ENCODE measurements around the gene ZNF684. TPM values are rescaled to one million over a fixed set of nuclear protein-coding genes. Genes with fewer than 3 reads are reported as not detected.
A peak's percentile ranks its signal among the peaks of the same experiment; 100 is the strongest.
"Not testable (repeated sequence)": the region's sequence is repeated elsewhere in the genome, so short reads cannot be mapped to it uniquely, and the experiment has no call there.

Gene ZNF684
- total RNA-seq (ENCODE audit: low replicate concordance) = 3.1 and 3.3 TPM in 2 replicates
- long read RNA-seq, transcript ZNF684-203 (5 exons, 2,097 nt) = major isoform, 10 of 14 reads
- long read RNA-seq, partial matches to known transcripts = 0 of 14 reads
- long read RNA-seq, other reads (novel, unspliced or antisense) = 4 of 14 reads

DNA sequence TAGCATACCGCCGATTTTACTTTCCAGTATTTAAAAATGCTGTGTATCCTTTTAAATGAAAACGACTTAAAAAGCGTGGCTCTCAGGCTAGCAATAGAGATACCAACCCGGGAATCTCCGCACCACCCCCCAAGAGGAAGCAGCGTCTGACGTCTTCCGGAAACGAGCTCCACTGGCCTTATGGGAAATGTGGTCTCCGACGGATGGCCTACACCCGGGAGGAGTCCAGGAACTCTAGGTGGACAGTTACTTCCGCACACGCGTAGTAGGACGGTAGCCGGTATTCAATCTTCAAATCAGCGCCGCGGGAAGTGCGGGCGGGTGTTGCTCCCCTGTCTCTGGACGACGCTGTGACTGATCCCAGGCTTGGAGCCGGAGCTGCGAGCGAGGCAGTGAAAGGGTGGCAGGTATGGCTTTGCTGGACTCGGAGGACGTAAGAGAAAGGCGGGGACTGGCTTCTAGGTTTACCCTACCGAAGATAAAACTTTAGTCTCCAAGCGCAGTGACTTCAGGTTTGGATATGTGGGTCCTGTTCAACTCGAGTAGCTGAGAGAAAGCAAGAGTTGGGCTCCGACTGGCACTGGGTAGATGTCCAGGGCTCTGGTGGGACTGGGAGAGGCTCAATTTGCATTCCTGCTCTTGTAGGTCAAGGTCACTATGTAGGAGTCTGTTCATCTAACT lies at the start of gene ZNF684:
TSS of gene ZNF684 (plus strand) at position 257 of the 681 bp plus-strand sequence. CDS start 1,530 bp downstream, outside the sequence.
- Mint-ChIP-seq H3K27me3 (peaks cover 9% of the 10 kb centered on the region), H3K36me3 (peaks cover 6% of the 10 kb centered on the region), H3K4me1 (ENCODE audit: unreplicated experiment) (peaks cover 22% of the 10 kb centered on the region), H3K9me3 (peaks cover 12% of the 10 kb centered on the region), H3K27ac (peak within 1 kb of the TSS; percentile 98), H3K4me3 (peak within 1 kb of the TSS; percentile 99)
- DNase-seq (ENCODE audit: extremely low spot score, unreplicated experiment) = peak; percentile 76
- TF ChIP-seq, protein P1, sequence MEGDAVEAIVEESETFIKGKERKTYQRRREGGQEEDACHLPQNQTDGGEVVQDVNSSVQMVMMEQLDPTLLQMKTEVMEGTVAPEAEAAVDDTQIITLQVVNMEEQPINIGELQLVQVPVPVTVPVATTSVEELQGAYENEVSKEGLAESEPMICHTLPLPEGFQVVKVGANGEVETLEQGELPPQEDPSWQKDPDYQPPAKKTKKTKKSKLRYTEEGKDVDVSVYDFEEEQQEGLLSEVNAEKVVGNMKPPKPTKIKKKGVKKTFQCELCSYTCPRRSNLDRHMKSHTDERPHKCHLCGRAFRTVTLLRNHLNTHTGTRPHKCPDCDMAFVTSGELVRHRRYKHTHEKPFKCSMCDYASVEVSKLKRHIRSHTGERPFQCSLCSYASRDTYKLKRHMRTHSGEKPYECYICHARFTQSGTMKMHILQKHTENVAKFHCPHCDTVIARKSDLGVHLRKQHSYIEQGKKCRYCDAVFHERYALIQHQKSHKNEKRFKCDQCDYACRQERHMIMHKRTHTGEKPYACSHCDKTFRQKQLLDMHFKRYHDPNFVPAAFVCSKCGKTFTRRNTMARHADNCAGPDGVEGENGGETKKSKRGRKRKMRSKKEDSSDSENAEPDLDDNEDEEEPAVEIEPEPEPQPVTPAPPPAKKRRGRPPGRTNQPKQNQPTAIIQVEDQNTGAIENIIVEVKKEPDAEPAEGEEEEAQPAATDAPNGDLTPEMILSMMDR (conservative IDR thresholded peaks at IDR 0.05) = no peak

DNA sequence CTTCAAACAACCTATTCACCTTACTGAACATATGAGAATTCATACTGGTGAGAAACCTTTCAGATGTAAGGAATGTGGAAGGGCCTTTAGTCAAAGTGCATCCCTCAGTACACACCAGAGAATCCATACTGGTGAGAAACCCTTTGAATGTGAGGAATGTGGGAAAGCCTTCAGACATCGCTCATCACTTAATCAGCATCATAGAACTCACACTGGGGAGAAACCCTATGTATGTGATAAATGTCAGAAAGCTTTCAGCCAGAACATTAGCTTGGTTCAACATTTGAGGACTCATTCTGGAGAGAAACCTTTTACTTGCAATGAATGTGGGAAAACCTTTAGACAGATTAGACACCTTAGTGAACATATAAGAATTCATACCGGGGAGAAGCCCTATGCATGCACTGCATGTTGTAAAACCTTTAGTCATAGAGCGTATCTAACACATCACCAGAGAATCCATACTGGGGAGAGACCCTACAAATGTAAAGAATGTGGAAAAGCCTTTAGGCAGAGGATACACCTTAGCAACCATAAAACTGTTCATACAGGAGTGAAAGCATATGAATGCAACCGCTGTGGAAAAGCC lies 36.0 kb upstream of the ZNF684 start:
- H3K36me3 Mint-ChIP-seq = peaks cover 67% of the 10 kb centered on the region
- TF ChIP-seq, protein P1 (conservative IDR thresholded peaks at IDR 0.05) = no peak
- H3K9me3 Mint-ChIP-seq = peaks cover 38% of the 10 kb centered on the region
- DNase-seq (ENCODE audit: extremely low spot score, unreplicated experiment) = no peak
- no peaks in the 10 kb centered on the region for H3K27me3 Mint-ChIP-seq
- no peak overlapping the region for H3K4me3 Mint-ChIP-seq
- H3K27ac Mint-ChIP-seq = no peak overlapping the region
- no peaks in the 10 kb centered on the region for H3K4me1 Mint-ChIP-seq (ENCODE audit: unreplicated experiment)

DNA sequence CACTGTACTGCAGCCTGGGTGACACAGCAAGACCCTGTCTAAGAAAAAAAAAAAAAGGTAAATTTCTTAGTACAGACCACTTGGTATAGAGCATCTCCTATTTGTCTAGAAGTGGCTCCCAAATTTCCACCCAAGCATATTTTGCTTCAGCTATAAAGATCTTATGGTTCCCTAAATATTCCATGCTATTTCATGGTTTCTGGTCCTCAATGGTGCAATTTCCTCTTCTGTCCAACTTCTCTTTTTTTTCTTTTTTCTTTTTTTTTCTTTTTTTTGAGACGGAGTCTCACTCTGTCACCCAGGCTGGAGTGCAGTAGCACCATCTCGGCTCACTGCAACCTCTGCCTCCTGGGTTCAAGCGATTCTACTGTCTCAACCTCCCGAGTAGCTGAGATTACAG lies 28.8 kb upstream of the ZNF684 start:
- H3K27ac Mint-ChIP-seq; H3K4me3 Mint-ChIP-seq; H3K27me3 Mint-ChIP-seq; DNase-seq (ENCODE audit: extremely low spot score, unreplicated experiment); H3K4me1 Mint-ChIP-seq (ENCODE audit: unreplicated experiment): not testable (repeated sequence)
- Mint-ChIP-seq H3K9me3 (peaks cover 33% of the 10 kb centered on the region), H3K36me3 (peaks cover 52% of the 10 kb centered on the region)

DNA sequence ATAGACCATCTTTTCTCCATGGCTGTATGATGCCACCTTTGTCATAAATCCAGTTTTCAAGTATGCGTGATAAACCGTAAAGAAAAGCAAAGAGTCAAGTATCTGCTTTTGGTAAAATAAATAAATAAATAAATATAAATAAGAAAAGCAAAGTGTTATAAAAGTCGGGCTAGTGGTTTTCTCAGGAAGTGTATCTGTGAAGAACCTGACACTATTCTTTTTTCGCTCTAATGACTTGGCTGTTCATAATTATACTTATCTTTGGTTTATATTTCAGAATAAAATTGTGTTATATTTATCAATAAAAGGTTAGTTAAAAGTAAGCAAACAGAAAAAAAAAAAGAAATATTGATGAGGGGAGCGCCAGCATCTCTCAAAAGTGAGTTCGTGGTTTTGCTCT lies 23.5 kb upstream of the ZNF684 start:
- H3K36me3 Mint-ChIP-seq = peaks cover 41% of the 10 kb centered on the region
- TF ChIP-seq, protein P1 (conservative IDR thresholded peaks at IDR 0.05) = no peak
- H3K9me3 Mint-ChIP-seq = peaks cover 21% of the 10 kb centered on the region
- H3K4me1 Mint-ChIP-seq (ENCODE audit: unreplicated experiment) = peaks cover 9% of the 10 kb centered on the region
- H3K4me3 Mint-ChIP-seq = peak overlapping the region; percentile 85
- no peak for DNase-seq (ENCODE audit: extremely low spot score, unreplicated experiment)
- no peaks in the 10 kb centered on the region for H3K27me3 Mint-ChIP-seq
- H3K27ac Mint-ChIP-seq = peak overlapping the region; percentile 72

DNA sequence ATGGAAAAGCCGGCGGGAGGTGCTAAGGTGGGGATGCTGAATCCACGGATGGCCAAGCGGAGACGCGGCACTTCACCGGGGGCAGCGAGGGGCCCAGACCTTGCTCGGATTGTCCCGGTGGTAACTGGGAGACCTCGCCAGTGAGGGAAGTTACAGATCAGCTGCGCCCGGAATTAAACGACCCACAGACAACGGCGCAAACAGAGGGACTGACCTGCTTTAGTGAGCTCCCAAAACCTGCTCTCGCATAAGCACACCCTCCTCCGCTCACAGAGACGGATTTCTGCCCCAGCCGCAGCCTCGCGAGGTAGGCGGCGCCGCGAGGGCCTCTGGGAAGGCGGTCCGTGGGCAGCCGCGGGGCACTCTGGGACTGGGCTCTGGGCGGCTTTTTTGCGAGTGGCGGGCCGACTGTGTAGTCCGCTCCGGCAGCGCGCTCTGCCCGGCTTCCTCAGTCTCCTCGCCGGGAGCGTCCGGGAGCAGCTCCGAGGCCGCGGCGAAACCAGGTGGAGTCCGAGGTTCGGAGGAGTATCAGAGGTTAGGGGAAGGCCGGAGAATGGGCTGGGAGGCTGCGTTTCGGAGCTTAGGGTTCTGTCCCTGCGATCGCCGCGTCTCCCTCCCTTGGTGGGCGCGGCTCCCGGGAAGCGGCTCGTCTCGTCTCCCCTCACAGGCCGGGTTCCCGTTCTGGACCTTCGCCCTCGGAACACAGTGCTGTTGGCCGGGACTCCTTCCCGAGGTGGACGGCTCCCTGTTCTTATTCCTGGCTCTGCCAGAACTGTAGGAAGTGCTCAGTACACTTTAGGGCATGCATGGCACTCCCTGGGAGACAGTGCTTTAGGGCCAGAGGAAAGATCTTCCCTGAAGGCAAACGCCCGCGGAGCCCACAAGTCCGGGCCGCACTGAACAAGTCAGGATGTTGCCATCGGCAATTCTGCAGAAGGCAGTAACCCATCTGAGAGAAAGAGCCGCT lies 22.8 kb upstream of the ZNF684 start, which contains the start of gene EXO5:
TSS of gene EXO5 (plus strand) at position 393 of the 967 bp plus-strand sequence. CDS start 5,778 bp downstream, outside the sequence.
- Mint-ChIP-seq H3K27me3 (no peaks in the 10 kb centered on the region), H3K4me1 (ENCODE audit: unreplicated experiment) (peaks cover 9% of the 10 kb centered on the region), H3K9me3 (peaks cover 19% of the 10 kb centered on the region), H3K4me3 (peak within 1 kb of the TSS; percentile 85), H3K27ac (peak within 1 kb of the TSS; percentile 72), H3K36me3 (peaks cover 38% of the 10 kb centered on the region)
- DNase-seq (ENCODE audit: extremely low spot score, unreplicated experiment) = peak; percentile 86
- TF ChIP-seq, protein P1 (conservative IDR thresholded peaks at IDR 0.05) = no peak

All from type B pancreatic cell (in vitro differentiated cells).